NCI-H748 treated with DMSO at 0.1 percent for 48 hours (cell line): ENCODE measurements around the gene TMEM134.

Experiments used
- DNase-seq: peaks from one replicate; lab custom pipeline; 2025; lab: John Stamatoyannopoulos, UW

TMEM134 gene

GRCh38 chr11:67458266-67458665, 10.8 kb downstream of the TMEM134 start:
- DNase-seq = no peak

GRCh38 chr11:67457453-67457852, 11.6 kb downstream of the TMEM134 start:
- no peak for DNase-seq

GRCh38 chr11:67456068-67456705, 12.9 kb downstream of the TMEM134 start:
- DNase-seq = no peak

- DNase-seq = no peak
Measured at GRCh38 chr11:67455054-67455453, 14.0 kb downstream of the TMEM134 start, which contains the start of gene CABP4. Gene CABP4, plus strand, starts transcription at chr11:67455354. Its CDS starts 70 bp downstream, at chr11:67455424.

- no peak for DNase-seq
Measured at GRCh38 chr11:67453816-67454732, 15.0 kb downstream of the TMEM134 start.

- no peak for DNase-seq
Measured at GRCh38 chr11:67452141-67452952, 16.7 kb downstream of the TMEM134 start, which contains the start of gene GPR152. Gene GPR152, minus strand, starts transcription at chr11:67452729. Its CDS starts 5 bp downstream, at chr11:67452724.

- DNase-seq = no peak
Measured at GRCh38 chr11:67451658-67451976, 17.4 kb downstream of the TMEM134 start.

GRCh38 chr11:67450796-67451657, 18.0 kb downstream of the TMEM134 start:
- no peak for DNase-seq

GRCh38 chr11:67449116-67449844, 19.8 kb downstream of the TMEM134 start:
- DNase-seq = no peak

- DNase-seq = no peak
Measured at GRCh38 chr11:67448220-67448609, 20.8 kb downstream of the TMEM134 start.

GRCh38 chr11:67445515-67445914, 23.5 kb downstream of the TMEM134 start:
- DNase-seq = no peak

GRCh38 chr11:67442504-67443404, 26.3 kb downstream of the TMEM134 start:
- DNase-seq = no peak

GRCh38 chr11:67441731-67442351, 27.2 kb downstream of the TMEM134 start:
- no peak for DNase-seq

- DNase-seq = no peak
Measured at GRCh38 chr11:67441098-67441563, 27.9 kb downstream of the TMEM134 start.

- DNase-seq = no peak
Measured at GRCh38 chr11:67440229-67441097, 28.6 kb downstream of the TMEM134 start.

GRCh38 chr11:67439321-67440228, 29.5 kb downstream of the TMEM134 start:
- no peak for DNase-seq
